GM12878 (cell line): Measurements from ENCODE around the gene DENND1A.

ENCODE experiments used
- HDAC6 ChIP-seq: fragments of 200-600 bp; sonication (generic); IDR thresholded peaks from one replicate; pipeline ENCODE4 v1.8.0; 2017; ENCODE audit warnings: antibody characterized with exemption; ENCODE audit not compliant: unreplicated experiment
- MTA3 ChIP-seq: IDR thresholded peaks from 2 replicates; pipeline ENCODE4 v1.6.1; 2012; ENCODE audit warnings: low read length, inconsistent platforms, borderline replicate concordance
- SIN3A ChIP-seq: IDR thresholded peaks from 2 replicates; pipeline ENCODE4 v1.6.1; 2012; ENCODE audit warnings: low read depth, low read length, improper control_type of control experiment

DNA sequence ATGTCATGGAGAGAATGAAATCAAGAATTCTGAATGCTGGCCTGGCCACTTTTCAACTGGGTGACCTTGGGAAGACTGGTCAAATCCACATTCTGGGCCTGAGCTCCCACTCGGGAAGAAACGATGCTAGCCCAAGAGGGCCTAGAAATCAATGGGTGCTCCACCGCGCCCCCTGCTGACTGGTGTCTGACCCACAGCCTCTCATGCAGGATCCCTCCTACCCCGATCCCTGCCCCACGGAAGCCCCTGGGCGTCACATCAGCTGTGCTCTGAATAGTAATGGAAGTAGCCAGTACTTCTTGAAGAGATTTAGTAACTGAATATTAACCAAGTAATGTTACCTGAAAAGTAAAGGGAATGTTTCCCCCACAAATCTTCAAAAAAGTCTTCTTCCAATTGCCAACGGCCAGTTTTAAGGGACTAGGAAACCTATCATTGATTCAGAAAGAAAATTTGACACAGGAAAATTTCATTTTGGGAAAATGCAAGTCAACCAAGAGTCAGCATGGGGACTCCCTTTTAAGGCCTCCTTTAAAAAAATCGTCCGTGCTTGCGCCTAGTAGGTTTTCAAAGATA lies 530.0 kb downstream of the DENND1A start:
- TF ChIP-seq MTA3 (no peak), HDAC6 (no peak), SIN3A (no peak)
